ENCODE data around the gene MXRA8. TPM values are rescaled to one million over a fixed set of nuclear protein-coding genes. Genes with fewer than 3 reads are reported as not detected.

MXRA8 gene
- total RNA-seq, 4 donors from 2014 or later, result 18.6 to 43.5 (median 21.9) TPM

- Histone ChIP-seq H3K9me3 (no peaks in the 10 kb centered on the region), H3K27ac (no peak overlapping the region), H3K4me1 (peaks cover 19% of the 10 kb centered on the region), H3K36me3 (peaks cover 83% of the 10 kb centered on the region), H3K4me3 (no peak overlapping the region), H3K27me3 (no peaks in the 10 kb centered on the region)
- DNase-seq (ENCODE audit: low spot score in 2 of 2), result no peak
- TF ChIP-seq CTCF (IDR thresholded peaks at IDR 0.05), result no peak
- no peak for TF ChIP-seq POLR2AphosphoS5 (IDR thresholded peaks at IDR 0.05)
- 88% methylated on average over 7 of the region's 7 CpGs for WGBS
Measured at GRCh38 chr1:1394116-1394515, 35.8 kb upstream of the MXRA8 start.

- Histone ChIP-seq H3K36me3 (peaks cover 90% of the 10 kb centered on the region), H3K27ac (no peak overlapping the region), H3K9me3 (no peaks in the 10 kb centered on the region), H3K27me3 (no peaks in the 10 kb centered on the region), H3K4me1 (peaks cover 17% of the 10 kb centered on the region), H3K4me3 (no peak overlapping the region)
- 83% methylated on average over 8 of the region's 11 CpGs for WGBS
- no peak for DNase-seq (ENCODE audit: low spot score in 2 of 2)
- TF ChIP-seq POLR2AphosphoS5 (IDR thresholded peaks at IDR 0.05) (no peak), EP300 (IDR thresholded peaks at IDR 0.05) (no peak)
Measured at GRCh38 chr1:1393428-1393827, 35.1 kb upstream of the MXRA8 start.

- Histone ChIP-seq H3K27me3 (no peaks in the 10 kb centered on the region), H3K36me3 (peaks cover 94% of the 10 kb centered on the region), H3K27ac (no peak overlapping the region), H3K9me3 (no peaks in the 10 kb centered on the region), H3K4me3 (no peak overlapping the region), H3K4me1 (peaks cover 13% of the 10 kb centered on the region)
- TF ChIP-seq POLR2A (IDR thresholded peaks at IDR 0.05) (no peak), POLR2AphosphoS5 (IDR thresholded peaks at IDR 0.05) (no peak)
- 85% methylated on average over 4 of the region's 4 CpGs for WGBS
- DNase-seq (ENCODE audit: low spot score in 2 of 2), result no peak
Measured at GRCh38 chr1:1393014-1393413, 34.7 kb upstream of the MXRA8 start.

GRCh38 chr1:1391225-1391624 lies 32.9 kb upstream of the MXRA8 start:
- H3K27me3 ChIP-seq, result no peaks in the 10 kb centered on the region
- no peak overlapping the region for H3K4me3 ChIP-seq
- no peak for DNase-seq (ENCODE audit: low spot score in 2 of 2)
- peaks cover 97% of the 10 kb centered on the region for H3K36me3 ChIP-seq
- WGBS, result 88% methylated on average over 12 of the region's 12 CpGs
- no peaks in the 10 kb centered on the region for H3K4me1 ChIP-seq
- H3K27ac ChIP-seq, result no peak overlapping the region
- H3K9me3 ChIP-seq, result no peaks in the 10 kb centered on the region
- no peak for TF ChIP-seq POLR2A (IDR thresholded peaks at IDR 0.05)
- no peak for TF ChIP-seq CTCF (IDR thresholded peaks at IDR 0.05)
- no peak for TF ChIP-seq POLR2AphosphoS5 (IDR thresholded peaks at IDR 0.05)
- TF ChIP-seq EP300 (IDR thresholded peaks at IDR 0.05), result no peak

GRCh38 chr1:1390675-1391074 lies 32.3 kb upstream of the MXRA8 start:
- Histone ChIP-seq H3K36me3 (peaks cover 100% of the 10 kb centered on the region), H3K4me3 (no peak overlapping the region), H3K4me1 (no peaks in the 10 kb centered on the region), H3K27ac (no peak overlapping the region), H3K27me3 (no peaks in the 10 kb centered on the region), H3K9me3 (no peaks in the 10 kb centered on the region)
- TF ChIP-seq EP300 (IDR thresholded peaks at IDR 0.05), result no peak
- TF ChIP-seq POLR2AphosphoS5 (IDR thresholded peaks at IDR 0.05), result no peak
- no peak for TF ChIP-seq POLR2A (IDR thresholded peaks at IDR 0.05)
- TF ChIP-seq CTCF (IDR thresholded peaks at IDR 0.05), result no peak
- WGBS, result 85% methylated on average over 12 of the region's 12 CpGs
- DNase-seq (ENCODE audit: low spot score in 2 of 2), result no peak

- TF ChIP-seq EP300 (IDR thresholded peaks at IDR 0.05) (no peak), POLR2A (IDR thresholded peaks at IDR 0.05) (no peak), CTCF (IDR thresholded peaks at IDR 0.05) (no peak), POLR2AphosphoS5 (IDR thresholded peaks at IDR 0.05) (no peak)
- peaks cover 82% of the 10 kb centered on the region for H3K36me3 ChIP-seq
- 96% methylated on average over 16 of the region's 16 CpGs for WGBS
Measured at GRCh38 chr1:1388078-1388472, 29.7 kb upstream of the MXRA8 start.

More at GRCh38 chr1:1388078-1388472, 29.7 kb upstream of the MXRA8 start:
- no peaks in the 10 kb centered on the region for H3K4me1 ChIP-seq
- H3K27ac ChIP-seq, result no peak overlapping the region
- H3K9me3 ChIP-seq, result no peaks in the 10 kb centered on the region
- no peaks in the 10 kb centered on the region for H3K27me3 ChIP-seq
- no peak overlapping the region for H3K4me3 ChIP-seq
- DNase-seq (ENCODE audit: low spot score in 2 of 2), result no peak
